ENCODE measurements around the gene TSPAN18.

Gene TSPAN18

GRCh38 chr11:44861849-44862557 lies 135.2 kb downstream of the TSPAN18 start:
- H3K4me3 ChIP-seq (ENCODE audit: low read length), result 0 out of 2 replicates have a peak overlapping the region, but pooled peaks have one; percentile 12
- peak; percentile 99 for DNase-seq (ENCODE audit: low read depth)
- TF ChIP-seq CTCF (conservative IDR thresholded peaks at IDR 0.05; ENCODE audit: low read length), result no peak

GRCh38 chr11:44862558-44863101 lies 135.9 kb downstream of the TSPAN18 start:
- DNase-seq (ENCODE audit: low read depth), result no peak
- no peak overlapping the region for H3K4me3 ChIP-seq (ENCODE audit: low read length)
- TF ChIP-seq CTCF (conservative IDR thresholded peaks at IDR 0.05; ENCODE audit: low read length), result no peak

- no peak overlapping the region for H3K4me3 ChIP-seq (ENCODE audit: low read length)
- TF ChIP-seq CTCF (conservative IDR thresholded peaks at IDR 0.05; ENCODE audit: low read length), result no peak
- no peak for DNase-seq (ENCODE audit: low read depth)
Observed at GRCh38 chr11:44863231-44863630, 136.5 kb downstream of the TSPAN18 start.

- DNase-seq (ENCODE audit: low read depth), result no peak
- TF ChIP-seq CTCF (conservative IDR thresholded peaks at IDR 0.05; ENCODE audit: low read length), result no peak
- H3K4me3 ChIP-seq (ENCODE audit: low read length), result no peak overlapping the region
Observed at GRCh38 chr11:44865866-44866272, 139.1 kb downstream of the TSPAN18 start.

- H3K4me3 ChIP-seq (ENCODE audit: low read length), result no peak overlapping the region
- TF ChIP-seq CTCF (conservative IDR thresholded peaks at IDR 0.05; ENCODE audit: low read length), result no peak
- no peak for DNase-seq (ENCODE audit: low read depth)
Observed at GRCh38 chr11:44866286-44866685, 139.5 kb downstream of the TSPAN18 start.

GRCh38 chr11:44868021-44868420 lies 141.3 kb downstream of the TSPAN18 start:
- DNase-seq (ENCODE audit: low read depth), result no peak
- no peak for TF ChIP-seq CTCF (conservative IDR thresholded peaks at IDR 0.05; ENCODE audit: low read length)
- H3K4me3 ChIP-seq (ENCODE audit: low read length), result no peak overlapping the region

Data from AG10803 (cell line).